Measurements from ENCODE around the gene TMEM170A.
"Not testable (repeated sequence)": the region's sequence is repeated elsewhere in the genome, so short reads cannot be mapped to it uniquely, and the experiment has no call there.

Gene TMEM170A

GRCh38 chr16:75482434-75483205, 18.1 kb upstream of the TMEM170A start:
- in situ Hi-C loops (cut with HindIII; ENCODE audit: low sequenced_read_pairs) = loop anchor here (25.0 kb wide), 1 partner anchor 280 kb away; no protein-coding TSS in a partner anchor

- in situ Hi-C loops (cut with HindIII; ENCODE audit: low sequenced_read_pairs) = loop anchor here (25.0 kb wide), 1 partner anchor 281 kb away; no protein-coding TSS in a partner anchor
Measured at GRCh38 chr16:75481475-75481874, 17.0 kb upstream of the TMEM170A start.

- in situ Hi-C loops (cut with HindIII; ENCODE audit: low sequenced_read_pairs) = loop anchor here (25.0 kb wide), 1 partner anchor 283 kb away; no protein-coding TSS in a partner anchor
Measured at GRCh38 chr16:75479421-75479990, 15.0 kb upstream of the TMEM170A start.

GRCh38 chr16:75478480-75479345, 14.2 kb upstream of the TMEM170A start:
- in situ Hi-C loops (cut with HindIII; ENCODE audit: low sequenced_read_pairs) = loop anchor here (25.0 kb wide), 1 partner anchor 284 kb away; no protein-coding TSS in a partner anchor

- in situ Hi-C loops (cut with HindIII; ENCODE audit: low sequenced_read_pairs) = loop anchor here (25.0 kb wide), 1 partner anchor 284 kb away; no protein-coding TSS in a partner anchor
Measured at GRCh38 chr16:75477680-75478473, 13.4 kb upstream of the TMEM170A start.

- in situ Hi-C loops (cut with HindIII; ENCODE audit: low sequenced_read_pairs) = loop anchor here (25.0 kb wide), 1 partner anchor 285 kb away; no protein-coding TSS in a partner anchor
Measured at GRCh38 chr16:75476817-75477216, 12.3 kb upstream of the TMEM170A start.

- in situ Hi-C loops (cut with HindIII; ENCODE audit: low sequenced_read_pairs) = loop anchor here (25.0 kb wide), 1 partner anchor 287 kb away; no protein-coding TSS in a partner anchor
Measured at GRCh38 chr16:75475420-75475847, 10.9 kb upstream of the TMEM170A start.

GRCh38 chr16:75472908-75473877, 8.7 kb upstream of the TMEM170A start:
- in situ Hi-C loops (cut with HindIII; ENCODE audit: low sequenced_read_pairs) = no loop called here

- in situ Hi-C loops (cut with HindIII; ENCODE audit: low sequenced_read_pairs) = no loop called here
Measured at GRCh38 chr16:75471723-75472633, 7.5 kb upstream of the TMEM170A start.

GRCh38 chr16:75466760-75467159, 2.3 kb upstream of the TMEM170A start:
- in situ Hi-C loops (cut with HindIII; ENCODE audit: low sequenced_read_pairs) = no loop called here

- in situ Hi-C loops (cut with HindIII; ENCODE audit: low sequenced_read_pairs) = not testable (repeated sequence)
Measured at GRCh38 chr16:75463389-75464121, 934 bp downstream of the TMEM170A start.

GRCh38 chr16:75462806-75463205, 1.7 kb downstream of the TMEM170A start:
- in situ Hi-C loops (cut with HindIII; ENCODE audit: low sequenced_read_pairs) = no loop called here

- in situ Hi-C loops (cut with HindIII; ENCODE audit: low sequenced_read_pairs) = no loop called here
Measured at GRCh38 chr16:75461575-75461974, 2.9 kb downstream of the TMEM170A start.

GRCh38 chr16:75460446-75460845, 4.0 kb downstream of the TMEM170A start:
- in situ Hi-C loops (cut with HindIII; ENCODE audit: low sequenced_read_pairs) = no loop called here

- in situ Hi-C loops (cut with HindIII; ENCODE audit: low sequenced_read_pairs) = no loop called here
Measured at GRCh38 chr16:75459691-75460090, 4.8 kb downstream of the TMEM170A start.

GRCh38 chr16:75458439-75458838, 6.0 kb downstream of the TMEM170A start:
- in situ Hi-C loops (cut with HindIII; ENCODE audit: low sequenced_read_pairs) = no loop called here

- in situ Hi-C loops (cut with HindIII; ENCODE audit: low sequenced_read_pairs) = no loop called here
Measured at GRCh38 chr16:75458029-75458428, 6.5 kb downstream of the TMEM170A start.
